AG20443 (cell line): Measurements from ENCODE around the gene ATRN.

Experiments used
- DNase-seq: peaks from one replicate; pipeline ENCODE4 v3.0.0; 2012; ENCODE audit warnings: low spot score, mixed read lengths

The ATRN gene

GRCh38 chr20:3628502-3629314 is 157.9 kb downstream of the ATRN start:
- no peak for DNase-seq

GRCh38 chr20:3629893-3630292 is 159.1 kb downstream of the ATRN start:
- DNase-seq: no peak

GRCh38 chr20:3630429-3630828 is 159.6 kb downstream of the ATRN start:
- no peak for DNase-seq

- no peak for DNase-seq
Measured at GRCh38 chr20:3631534-3631933, 160.7 kb downstream of the ATRN start.

- DNase-seq: no peak
Measured at GRCh38 chr20:3632311-3633004, 161.6 kb downstream of the ATRN start.

GRCh38 chr20:3633913-3634478 is 163.2 kb downstream of the ATRN start:
- DNase-seq: no peak

GRCh38 chr20:3635346-3635745 is 164.5 kb downstream of the ATRN start:
- no peak for DNase-seq

GRCh38 chr20:3640259-3640658 is 169.4 kb downstream of the ATRN start:
- no peak for DNase-seq

GRCh38 chr20:3645309-3646066 is 174.7 kb downstream of the ATRN start:
- no peak for DNase-seq

GRCh38 chr20:3646067-3646440 is 175.2 kb downstream of the ATRN start:
- DNase-seq: no peak

GRCh38 chr20:3646651-3647050 is 175.8 kb downstream of the ATRN start:
- no peak for DNase-seq

- DNase-seq: no peak
Measured at GRCh38 chr20:3647473-3647872, 176.7 kb downstream of the ATRN start.

- no peak for DNase-seq
Measured at GRCh38 chr20:3648951-3649350, 178.1 kb downstream of the ATRN start.

GRCh38 chr20:3651204-3651962 is 180.6 kb downstream of the ATRN start:
- no peak for DNase-seq

GRCh38 chr20:3652221-3652620 is 181.4 kb downstream of the ATRN start:
- DNase-seq: no peak

- DNase-seq: no peak
Measured at GRCh38 chr20:3652676-3653596, 182.1 kb downstream of the ATRN start.

- DNase-seq: no peak
Measured at GRCh38 chr20:3653921-3654320, 183.1 kb downstream of the ATRN start.

GRCh38 chr20:3654326-3655130 is 183.7 kb downstream of the ATRN start:
- DNase-seq: no peak

GRCh38 chr20:3655131-3655405 is 184.2 kb downstream of the ATRN start:
- no peak for DNase-seq
